Measurements from ENCODE around the gene INSYN2A.

Gene INSYN2A

GRCh38 chr10:127151981-127152699 is 44.3 kb downstream of the INSYN2A start:
- DNase-seq (ENCODE audit: low spot score): no peak

- DNase-seq (ENCODE audit: low spot score): no peak
Observed at GRCh38 chr10:127151541-127151940, 44.9 kb downstream of the INSYN2A start.

- no peak for DNase-seq (ENCODE audit: low spot score)
Observed at GRCh38 chr10:127150136-127150535, 46.3 kb downstream of the INSYN2A start.

- DNase-seq (ENCODE audit: low spot score): no peak
Observed at GRCh38 chr10:127149501-127150081, 46.8 kb downstream of the INSYN2A start.

GRCh38 chr10:127148933-127149220 is 47.5 kb downstream of the INSYN2A start:
- no peak for DNase-seq (ENCODE audit: low spot score)

GRCh38 chr10:127148066-127148932 is 48.1 kb downstream of the INSYN2A start:
- no peak for DNase-seq (ENCODE audit: low spot score)

GRCh38 chr10:127146661-127147060 is 49.7 kb downstream of the INSYN2A start:
- DNase-seq (ENCODE audit: low spot score): no peak

All from ecto neural progenitor cell (in vitro differentiated cells).